NCI-H460 (cell line): ENCODE results near the gene JAM3. TPM values are rescaled to one million over a fixed set of nuclear protein-coding genes. Genes with fewer than 3 reads are reported as not detected.
"Not testable (repeated sequence)": the region's sequence is repeated elsewhere in the genome, so short reads cannot be mapped to it uniquely, and the experiment has no call there.

Experiments used
- DNase-seq: peaks from one replicate; pipeline ENCODE4 v3.0.0-alpha.2; 2016; ENCODE audit warnings: low read depth; ENCODE audit errors: extremely low read depth
- total RNA-seq: library from RNA; depleted of rRNA; stranded (reverse); fragments of >200 nt; shearing (Covaris generic); gene quantifications from 2 replicates; pipeline ENCODE4 v1.2.3, GENCODE V29; 2014

JAM3 gene
- total RNA-seq, 1 experiment from 2014 or later = 11.6 TPM

- DNase-seq = no peak
These were observed 8.6 kb upstream of the JAM3 start for GRCh38 chr11:134060316-134060715.

GRCh38 chr11:134062265-134063123 lies 6.4 kb upstream of the JAM3 start:
- no peak for DNase-seq

DNA sequence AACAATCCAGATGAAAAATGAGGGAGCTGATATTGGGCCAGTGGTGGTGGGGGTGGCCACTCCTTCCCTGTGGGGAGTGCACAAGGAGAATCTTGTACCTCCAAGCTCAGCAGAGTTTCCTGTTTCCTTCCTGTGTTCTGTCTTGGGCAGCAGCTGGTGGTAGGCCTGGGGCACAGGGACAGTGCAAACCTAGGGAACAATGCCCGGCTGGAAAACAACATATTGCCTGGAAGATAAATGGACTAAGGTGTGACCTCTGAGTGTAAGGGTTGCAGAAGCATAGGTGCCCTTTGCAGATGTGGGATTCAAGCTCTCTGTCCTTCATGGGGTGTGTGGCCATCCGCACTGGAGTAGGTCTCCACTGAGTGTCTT lies 5.8 kb upstream of the JAM3 start:
- no peak for DNase-seq

DNA sequence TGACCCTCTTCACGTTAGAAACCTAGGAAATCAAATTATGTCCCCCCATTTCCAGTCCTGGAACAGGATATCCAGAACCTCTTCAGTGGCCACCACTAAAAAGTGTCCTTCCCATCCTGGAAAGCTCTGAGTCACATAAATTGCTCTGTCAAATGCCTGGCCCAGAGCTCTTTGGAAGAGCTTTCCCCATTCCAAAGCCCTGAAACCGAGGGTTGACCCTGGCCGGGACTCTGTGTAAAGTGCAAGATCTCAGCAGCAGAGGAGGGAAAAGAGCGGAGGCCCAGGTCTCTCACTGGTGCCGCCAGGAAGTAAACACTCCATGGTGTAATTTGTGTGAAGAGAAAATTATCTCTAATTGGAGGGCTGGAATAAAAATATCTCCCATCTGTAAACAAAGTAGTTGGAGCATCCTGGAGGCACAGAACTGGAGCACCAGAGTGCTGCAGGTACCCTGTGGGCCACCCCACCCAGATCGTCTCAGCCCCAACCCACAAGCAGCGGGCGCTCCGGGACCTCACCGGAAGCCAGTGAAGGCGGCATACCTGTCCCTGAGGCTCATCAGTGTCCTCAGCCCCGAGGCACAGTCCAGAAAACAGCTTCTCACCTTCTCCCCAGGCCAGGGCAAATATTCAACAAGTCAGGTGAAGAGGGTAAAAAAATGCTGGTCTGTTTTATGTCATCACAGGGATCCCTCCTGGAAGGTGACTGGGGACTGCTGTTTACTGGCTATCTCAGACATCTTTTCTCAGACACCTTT lies 4.7 kb upstream of the JAM3 start:
- no peak for DNase-seq

- no peak for DNase-seq
These were observed 3.5 kb upstream of the JAM3 start for GRCh38 chr11:134065381-134065780.

DNA sequence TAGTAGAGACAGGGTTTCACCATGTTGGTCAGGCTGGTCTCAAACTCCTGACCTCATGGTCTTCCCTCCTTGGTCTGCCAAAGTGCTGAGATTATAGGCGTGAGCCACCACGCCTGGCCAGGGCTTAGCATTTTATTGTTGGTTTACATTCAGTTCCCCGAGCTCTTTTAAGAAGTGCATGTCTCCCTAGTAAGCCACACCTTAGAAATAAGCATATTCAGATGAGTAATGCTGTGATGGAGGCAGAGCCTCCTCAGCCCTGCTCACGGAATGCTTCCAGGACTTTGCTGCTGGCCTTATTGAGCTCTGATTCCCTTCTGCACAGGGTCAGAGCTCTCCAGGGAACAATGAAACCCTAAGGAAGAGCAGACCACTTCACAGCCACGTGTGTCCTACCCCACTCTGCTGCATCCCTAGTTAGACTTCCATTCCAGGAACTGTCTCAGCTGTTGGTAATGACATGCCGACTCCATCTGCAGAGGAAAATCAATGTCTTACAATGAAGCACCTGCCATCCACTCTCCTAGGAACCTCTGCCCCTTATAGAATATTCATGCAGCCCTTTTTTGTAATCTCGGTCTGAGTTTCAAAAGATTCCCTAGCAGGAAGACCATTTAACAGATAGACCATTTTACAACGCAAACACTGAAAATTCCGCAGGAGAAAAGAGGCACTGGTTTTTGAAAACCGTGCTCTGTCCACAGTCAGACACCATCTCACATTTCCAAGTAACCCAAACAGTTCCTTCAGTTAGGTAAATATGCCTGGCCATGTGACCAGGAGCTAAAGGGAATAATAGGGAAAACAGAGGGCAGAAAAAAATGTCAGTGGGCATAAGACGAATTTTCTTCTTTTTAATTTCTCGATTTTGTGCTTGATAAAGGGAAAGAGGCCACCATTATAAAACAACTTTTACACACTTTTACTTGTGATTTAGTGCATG lies 1.7 kb upstream of the JAM3 start:
- DNase-seq = no peak

GRCh38 chr11:134069426-134070341 lies 812 bp downstream of the JAM3 start:
- no peak for DNase-seq

GRCh38 chr11:134070342-134070845 lies 1.5 kb downstream of the JAM3 start:
- DNase-seq = no peak

DNA sequence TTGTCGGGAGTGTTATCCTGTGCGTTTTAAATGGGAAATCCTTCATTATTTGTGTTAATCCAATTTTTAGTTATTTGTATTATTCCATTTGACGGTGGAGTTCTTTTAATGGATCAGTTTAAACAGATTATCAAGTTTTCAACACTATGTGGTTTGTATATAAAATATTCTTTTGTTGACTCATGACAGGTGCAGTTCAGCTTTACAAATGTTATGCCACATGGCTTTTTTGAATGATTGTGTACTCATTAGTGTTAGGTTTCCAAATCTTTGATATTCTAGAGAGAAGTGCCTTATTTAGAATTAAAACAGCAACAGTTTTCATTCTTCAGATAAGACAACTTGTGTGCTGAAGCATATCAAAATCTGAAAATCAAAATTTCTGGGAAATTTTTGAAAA lies 2.4 kb downstream of the JAM3 start:
- DNase-seq = no peak

- no peak for DNase-seq
These were observed 3.0 kb downstream of the JAM3 start for GRCh38 chr11:134071766-134072402.

GRCh38 chr11:134072844-134073243 lies 4.0 kb downstream of the JAM3 start:
- DNase-seq = no peak

DNA sequence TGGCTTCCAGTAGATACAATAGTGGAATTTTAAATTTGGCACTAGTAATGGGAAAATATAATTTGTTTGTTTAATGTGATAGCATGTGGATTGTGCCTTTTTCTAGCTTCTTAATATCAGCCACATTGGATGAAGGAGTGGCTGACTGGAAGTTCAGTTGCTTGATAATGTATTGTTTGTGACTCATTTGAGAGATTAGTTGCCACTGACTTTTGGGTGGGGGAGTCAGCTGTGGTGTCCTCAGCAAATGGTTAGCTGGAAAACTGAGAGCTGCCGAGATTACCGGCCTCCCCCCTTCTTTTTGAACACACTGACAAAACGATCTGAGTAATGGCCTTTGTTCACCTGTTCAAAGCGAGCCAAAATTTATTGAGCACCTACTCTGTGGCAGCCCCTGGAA lies 5.5 kb downstream of the JAM3 start:
- DNase-seq = no peak

DNA sequence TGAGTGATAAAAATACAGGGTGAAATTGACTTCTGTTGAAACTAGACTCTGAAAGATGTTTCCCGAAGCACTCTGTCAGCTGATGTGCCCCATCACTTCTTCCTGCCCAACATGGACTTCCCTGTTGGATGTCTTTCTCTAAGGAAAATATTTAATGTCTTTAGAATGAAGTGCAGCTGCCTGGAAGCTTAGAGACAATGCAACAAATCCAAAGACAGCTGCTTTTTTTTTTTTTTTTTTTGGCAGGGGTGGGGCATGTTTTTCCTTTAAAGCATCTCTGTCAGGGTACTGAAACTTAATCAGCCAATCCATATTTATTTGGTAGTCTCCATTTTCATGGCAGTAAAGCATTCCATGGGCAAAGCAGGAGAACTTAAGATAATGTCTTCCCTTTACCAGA lies 5.9 kb downstream of the JAM3 start:
- DNase-seq = no peak

GRCh38 chr11:134079317-134079716 lies 10.4 kb downstream of the JAM3 start:
- DNase-seq = no peak

DNA sequence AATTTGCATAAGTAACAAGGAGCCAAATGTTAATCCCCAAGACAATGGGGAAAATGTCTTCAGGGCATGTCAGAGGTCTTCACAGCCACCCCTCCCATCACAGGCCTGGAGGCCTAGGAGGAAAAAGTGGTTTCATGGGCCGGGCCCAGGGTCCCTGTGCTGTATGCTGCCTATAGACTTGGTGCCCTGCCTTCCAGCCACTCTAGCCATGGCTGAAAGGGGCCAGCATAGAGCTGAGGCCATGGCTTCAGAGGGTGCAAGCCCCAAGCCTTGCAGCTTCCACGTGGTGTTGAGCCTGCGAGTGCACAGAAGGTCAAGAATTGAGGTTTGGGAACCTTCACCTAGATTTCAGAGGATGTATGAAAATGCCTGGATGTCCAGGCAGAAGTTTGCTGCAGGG lies 12.4 kb downstream of the JAM3 start:
- not testable (repeated sequence) for DNase-seq

DNA sequence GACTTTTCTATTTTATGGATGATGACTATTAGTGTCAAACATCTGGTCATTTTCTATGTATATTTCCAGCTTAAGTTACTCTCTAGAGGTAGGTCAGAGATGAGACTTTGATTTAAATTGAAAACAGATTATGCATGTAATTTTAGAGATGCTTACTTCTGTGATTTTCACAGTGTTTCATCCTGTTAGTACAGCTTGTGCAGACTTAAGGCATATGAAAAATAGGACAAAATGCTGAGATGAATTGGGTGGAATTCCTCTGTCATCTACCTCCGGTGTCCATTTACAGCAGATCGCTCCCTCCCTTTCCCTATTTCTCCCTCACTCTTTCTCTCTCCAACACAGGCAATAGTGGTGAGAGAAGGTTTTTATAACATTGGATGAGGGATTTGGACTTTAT lies 14.1 kb downstream of the JAM3 start:
- no peak for DNase-seq

- no peak for DNase-seq
These were observed 17.5 kb downstream of the JAM3 start for GRCh38 chr11:134086376-134086775.

GRCh38 chr11:134092006-134092405 lies 23.1 kb downstream of the JAM3 start:
- not testable (repeated sequence) for DNase-seq

GRCh38 chr11:134097166-134097565 lies 28.3 kb downstream of the JAM3 start:
- no peak for DNase-seq
